Activated CD4-positive, alpha-beta T cell treated with anti-CD3 and anti-CD28 coated beads for 36 hours (primary cell): ENCODE measurements around the gene BBX. TPM values are rescaled to one million over a fixed set of nuclear protein-coding genes. Genes with fewer than 3 reads are reported as not detected.

ENCODE experiments used
- ATAC-seq: fragments of 200-7000 bp; cut with Tn5 transposase; one replicate; pipeline ENCODE4 v1.10.0; 2021; ENCODE audit warnings: mild to moderate bottlenecking, moderate library complexity
- CTCF ChIA-PET: fragments of 350-600 bp; sonication (Branson Sonifier 250); formaldehyde crosslinking; loops from one replicate; lab custom pipeline; 2021; ENCODE audit warnings: antibody characterized with exemption; lab: Charles Lee
- POLR2A ChIA-PET: fragments of 350-600 bp; sonication (Branson Sonifier 250); formaldehyde crosslinking; loops from one replicate; lab custom pipeline; 2021; ENCODE audit warnings: antibody characterized with exemption, inconsistent platforms; lab: Charles Lee
- DNase-seq: peaks from one replicate; pipeline ENCODE4 v3.0.0-alpha.2; 2020
- H3K27ac Mint-ChIP-seq: one replicate; pipeline ENCODE4 v1.8.0; 2021; ENCODE audit warnings: mixed read lengths
- H3K27me3 Mint-ChIP-seq: one replicate; pipeline ENCODE4 v1.8.0; 2021; ENCODE audit warnings: mixed read lengths
- H3K36me3 Mint-ChIP-seq: one replicate; pipeline ENCODE4 v1.8.0; 2021; ENCODE audit warnings: low read depth, mixed read lengths
- H3K4me1 Mint-ChIP-seq: one replicate; pipeline ENCODE4 v1.8.0; 2021; ENCODE audit warnings: mixed read lengths
- H3K4me3 Mint-ChIP-seq: one replicate; pipeline ENCODE4 v1.8.0; 2021; ENCODE audit warnings: mild to moderate bottlenecking, moderate library complexity, mixed read lengths
- H3K9me3 Mint-ChIP-seq: one replicate; pipeline ENCODE4 v1.8.0; 2021; ENCODE audit warnings: low read depth, mixed read lengths
- intact Hi-C, 2 experiments: fragments of 100-400 bp; cut with DNase I in 1 of 2; cut with micrococcal nuclease in 1 of 2; formaldehyde crosslinking; loops; one replicate each; pipeline versions ENCODE4 v1.14.2 to v1.15.1; 2022 to 2024; cut with DNase I, micrococcal nuclease
- total RNA-seq, 2 experiments: library from RNA; stranded (reverse); gene quantifications; one replicate each; pipeline ENCODE4 v1.2.3, GENCODE V29; 2021

The BBX gene
- total RNA-seq, 2 experiments from 2014 or later, result 38.9 to 63.4 TPM

DNA sequence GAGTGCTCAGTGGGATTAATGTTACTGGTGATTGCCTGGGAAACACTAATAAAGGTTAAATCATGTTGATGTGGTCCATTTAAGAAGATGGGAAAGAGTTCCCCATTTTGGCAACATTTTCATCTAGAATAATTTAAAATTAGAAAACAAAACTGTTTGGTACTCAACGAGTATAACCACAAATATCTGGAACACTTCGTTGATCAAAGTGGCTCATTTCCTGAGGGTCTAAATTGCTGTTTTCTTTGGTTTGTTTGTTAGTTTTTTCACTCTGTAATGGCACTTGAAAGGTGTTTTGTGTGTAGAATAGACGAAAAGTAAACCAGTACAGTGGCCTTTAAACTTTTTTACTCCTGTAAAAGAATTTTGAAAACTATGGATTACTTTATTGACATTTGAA lies 73.9 kb downstream of the BBX start:
- intact Hi-C loops, result loop anchor here (5.0 to 10.0 kb wide), 2 partner anchors 74 to 628 kb away; partner anchors contain the start of genes BBX (in 1 of the 2) and IFT57 (in 1 of the 2)
- peak overlapping the region; percentile 12 for H3K27ac Mint-ChIP-seq
- no peaks in the 10 kb centered on the region for H3K36me3 Mint-ChIP-seq
- H3K4me3 Mint-ChIP-seq, result no peak overlapping the region
- ChIA-PET POLR2A (no interaction called here), CTCF (no interaction called here)
- H3K27me3 Mint-ChIP-seq, result no peaks in the 10 kb centered on the region
- DNase-seq, result no peak
- H3K9me3 Mint-ChIP-seq, result no peaks in the 10 kb centered on the region
- no peak for ATAC-seq
- H3K4me1 Mint-ChIP-seq, result peaks cover 49% of the 10 kb centered on the region

DNA sequence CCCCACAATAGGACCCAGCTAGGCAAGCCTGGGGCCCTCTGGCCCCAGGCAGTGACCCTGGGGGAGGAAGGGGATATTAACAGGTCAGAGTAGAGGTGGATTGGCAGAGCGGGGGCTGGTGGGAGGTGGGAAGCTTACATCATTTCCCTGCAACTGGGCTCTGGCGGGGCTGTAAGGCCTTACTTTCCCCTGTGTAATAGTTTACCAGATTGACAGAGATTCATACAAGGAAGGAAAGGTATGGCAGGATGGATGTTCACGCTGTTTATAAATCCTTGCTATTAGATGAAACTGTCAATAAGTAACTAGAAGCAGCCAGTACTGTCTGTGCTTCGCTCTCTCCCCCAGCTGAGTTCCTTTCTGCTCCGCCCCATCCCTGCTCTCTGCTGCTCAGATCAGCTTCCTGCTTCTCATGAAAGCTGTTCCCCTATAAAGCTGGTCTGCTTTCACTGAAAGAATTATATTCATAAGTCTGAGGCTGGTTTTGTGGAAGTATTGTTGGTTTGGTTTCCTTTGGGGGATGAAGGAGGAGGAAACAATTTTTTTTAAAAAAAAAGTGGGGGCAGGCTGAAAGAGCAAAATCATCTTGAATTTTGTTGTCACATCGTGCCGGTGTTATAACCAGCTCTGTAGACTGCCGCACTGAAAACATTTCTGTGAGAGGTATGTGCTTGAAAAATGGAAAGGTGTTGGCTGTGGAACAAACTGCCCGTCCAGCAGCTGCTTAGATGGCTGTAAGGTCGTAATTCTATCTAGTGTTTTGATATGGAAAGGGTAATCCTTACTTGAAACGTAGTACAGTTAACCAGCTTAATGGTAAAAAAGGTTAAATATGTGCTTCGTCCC lies 76.4 kb downstream of the BBX start:
- Mint-ChIP-seq H3K36me3 (peaks cover 7% of the 10 kb centered on the region), H3K4me3 (peak overlapping the region; percentile 91), H3K27me3 (no peaks in the 10 kb centered on the region), H3K27ac (peak overlapping the region; percentile 99), H3K4me1 (peaks cover 55% of the 10 kb centered on the region), H3K9me3 (peaks cover 2% of the 10 kb centered on the region)
- ChIA-PET POLR2A (interaction anchor here (0.7 kb wide), 1 partner anchor 116 kb away, joined by 3 read pairs; no protein-coding TSS in a partner anchor), CTCF (interaction anchor here (0.5 to 2.1 kb wide), 9 partner anchors 17 to 1452 kb away, joined by 3 to 12 read pairs (median 3); no protein-coding TSS in a partner anchor)
- ATAC-seq (peak; percentile 88), DNase-seq (peak; percentile 68)
- intact Hi-C loops, result loop anchor here (1.0 to 10.0 kb wide), 3 partner anchors 76 to 626 kb away; partner anchors contain the start of genes BBX (in 1 of the 2) and IFT57 (in 1 of the 2)

DNA sequence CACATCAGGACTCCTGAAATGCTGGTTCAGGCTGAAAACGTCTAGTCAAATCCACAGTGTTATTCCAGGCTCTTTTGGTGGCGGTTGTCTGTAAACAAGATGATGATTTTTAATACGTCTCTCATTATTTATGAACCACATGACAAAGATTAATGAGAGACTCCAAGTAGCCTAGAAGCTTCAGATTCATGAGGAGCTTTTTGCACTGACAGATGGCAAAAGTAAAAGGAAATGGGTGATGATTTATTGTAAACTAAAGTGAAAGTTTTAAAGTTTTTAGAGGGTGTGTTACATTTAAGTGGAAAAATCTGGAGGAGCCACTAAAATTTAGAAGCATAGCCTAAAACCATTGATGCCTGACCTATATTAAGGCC lies 77.0 kb downstream of the BBX start:
- ChIA-PET CTCF (interaction anchor here (0.5 to 2.1 kb wide), 9 partner anchors 11 to 1451 kb away, joined by 3 to 12 read pairs (median 4); no protein-coding TSS in a partner anchor), POLR2A (interaction anchor here (0.7 kb wide), 1 partner anchor 117 kb away, joined by 3 read pairs; no protein-coding TSS in a partner anchor)
- Mint-ChIP-seq H3K36me3 (peaks cover 9% of the 10 kb centered on the region), H3K4me3 (peak overlapping the region; percentile 91), H3K9me3 (peaks cover 2% of the 10 kb centered on the region), H3K27ac (peak overlapping the region; percentile 99), H3K27me3 (no peaks in the 10 kb centered on the region), H3K4me1 (peaks cover 60% of the 10 kb centered on the region)
- intact Hi-C loops, result loop anchor here (1.0 to 10.0 kb wide), 3 partner anchors 76 to 625 kb away; partner anchors contain the start of genes BBX (in 1 of the 2) and IFT57 (in 1 of the 2)
- DNase-seq (no peak), ATAC-seq (no peak)

DNA sequence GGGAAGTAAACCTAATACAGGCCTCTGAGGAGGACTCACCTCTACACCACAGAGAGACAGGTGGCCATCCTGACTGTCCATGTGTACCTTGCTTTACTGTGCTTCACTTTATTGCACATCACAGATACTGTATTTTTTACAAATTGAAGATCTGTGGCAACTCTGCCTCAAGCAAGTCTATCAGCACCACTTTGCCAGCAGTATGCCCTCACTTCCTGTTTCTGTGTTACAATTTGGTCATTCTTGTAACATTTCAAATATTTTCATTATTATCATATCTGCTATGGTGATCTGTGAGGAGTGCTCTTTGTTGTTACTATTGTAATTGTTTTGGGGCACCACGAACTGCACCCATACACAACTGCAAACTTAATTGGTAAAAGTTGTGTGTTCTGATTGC lies 78.0 kb downstream of the BBX start:
- peaks cover 55% of the 10 kb centered on the region for H3K4me1 Mint-ChIP-seq
- peaks cover 9% of the 10 kb centered on the region for H3K36me3 Mint-ChIP-seq
- H3K27me3 Mint-ChIP-seq, result no peaks in the 10 kb centered on the region
- intact Hi-C loops, result no loop called here
- ATAC-seq, result no peak
- DNase-seq, result no peak
- POLR2A ChIA-PET, result no interaction called here
- H3K27ac Mint-ChIP-seq, result peak overlapping the region; percentile 48
- H3K9me3 Mint-ChIP-seq, result peaks cover 2% of the 10 kb centered on the region
- peak overlapping the region; percentile 16 for H3K4me3 Mint-ChIP-seq
- CTCF ChIA-PET, result interaction anchor here (0.7 to 2.4 kb wide), 6 partner anchors 9 to 795 kb away, joined by 3 to 12 read pairs (median 5); no protein-coding TSS in a partner anchor

DNA sequence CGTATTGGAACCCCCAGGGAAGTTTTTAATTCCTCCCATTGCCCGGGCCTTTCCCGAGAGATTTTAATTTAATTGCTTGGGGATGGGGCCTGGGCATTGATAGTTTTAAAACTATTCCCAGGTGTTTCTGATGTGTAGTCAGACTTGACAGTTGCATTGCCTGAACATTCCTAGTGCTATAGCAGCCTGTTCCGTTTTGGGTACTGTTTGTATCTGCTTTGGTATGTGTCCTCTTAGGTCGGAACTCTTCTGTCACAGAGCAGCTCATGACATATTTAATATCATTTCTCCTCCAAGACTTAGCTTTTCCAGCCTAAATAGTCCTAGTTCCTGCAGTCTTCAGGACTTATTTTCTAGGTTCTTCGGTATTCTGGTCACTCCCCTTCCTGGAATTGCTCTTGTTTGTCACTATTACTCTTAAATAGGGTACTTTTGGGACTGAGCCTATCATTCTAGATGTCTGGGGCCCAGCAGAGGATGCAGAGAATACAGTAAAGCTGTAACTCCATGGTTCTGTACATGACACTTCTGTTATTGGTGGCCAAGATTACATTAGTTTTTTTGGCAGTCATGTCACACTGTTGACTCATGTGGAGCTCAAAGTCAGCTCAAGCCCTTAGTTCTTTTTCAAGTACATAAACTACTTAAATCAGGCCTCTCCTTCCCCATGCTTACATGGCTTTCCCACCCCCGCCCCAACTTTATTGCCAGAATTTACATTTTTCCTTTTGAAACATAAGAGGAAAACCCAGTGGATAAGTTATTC lies 81.5 kb downstream of the BBX start:
- ChIA-PET POLR2A (no interaction called here), CTCF (interaction anchor here (0.9 to 1.1 kb wide), 2 partner anchors 11 to 19 kb away, joined by 4 read pairs; no protein-coding TSS in a partner anchor)
- no peak for DNase-seq
- H3K4me1 Mint-ChIP-seq, result peaks cover 35% of the 10 kb centered on the region
- peaks cover 18% of the 10 kb centered on the region for H3K9me3 Mint-ChIP-seq
- H3K27ac Mint-ChIP-seq, result no peak overlapping the region
- no peak overlapping the region for H3K4me3 Mint-ChIP-seq
- intact Hi-C loops, result no loop called here
- ATAC-seq, result peak; percentile 80
- H3K36me3 Mint-ChIP-seq, result peaks cover 31% of the 10 kb centered on the region
- no peaks in the 10 kb centered on the region for H3K27me3 Mint-ChIP-seq

DNA sequence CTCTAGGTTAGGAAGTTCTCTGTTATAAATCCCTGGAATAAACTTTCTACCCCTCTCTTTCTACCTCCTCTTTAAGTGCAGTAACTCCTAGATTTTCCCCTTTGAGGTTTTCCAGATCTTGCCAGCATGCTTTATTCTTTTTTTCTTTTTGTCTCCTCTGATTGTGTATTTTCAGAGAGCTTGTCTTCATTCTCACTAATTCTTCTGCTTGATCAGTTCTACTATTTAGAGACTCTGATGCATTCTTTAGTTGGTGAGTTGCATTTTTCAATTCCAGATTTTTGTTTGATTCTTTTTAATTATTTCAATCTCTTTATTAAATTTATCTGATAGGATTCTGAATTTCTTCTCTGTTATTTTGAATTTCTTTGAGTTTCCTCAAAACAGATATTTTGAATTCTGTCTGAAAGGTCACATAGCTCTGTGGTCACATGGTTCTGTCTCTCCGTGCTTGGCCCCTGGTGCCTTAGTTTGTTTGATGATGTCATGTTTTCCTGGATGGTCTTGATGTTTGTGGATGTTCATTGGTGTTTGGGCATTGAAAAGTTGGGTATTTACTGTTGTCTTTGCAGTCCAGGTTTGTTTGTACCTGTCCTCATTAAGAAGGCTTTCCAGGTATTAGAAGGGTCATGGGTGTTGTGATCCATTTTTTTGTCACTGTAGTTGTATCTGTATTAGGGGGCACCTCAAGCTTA lies 89.2 kb downstream of the BBX start:
- H3K4me3 Mint-ChIP-seq, result no peak overlapping the region
- ATAC-seq (no peak), DNase-seq (no peak)
- H3K36me3 Mint-ChIP-seq, result peaks cover 44% of the 10 kb centered on the region
- peaks cover 35% of the 10 kb centered on the region for H3K9me3 Mint-ChIP-seq
- H3K27ac Mint-ChIP-seq, result no peak overlapping the region
- H3K27me3 Mint-ChIP-seq, result no peaks in the 10 kb centered on the region
- peaks cover 11% of the 10 kb centered on the region for H3K4me1 Mint-ChIP-seq
- CTCF ChIA-PET, result interaction anchor here (1.6 kb wide), 1 partner anchor 18 kb away, joined by 4 read pairs; no protein-coding TSS in a partner anchor
- intact Hi-C loops, result no loop called here
- POLR2A ChIA-PET, result no interaction called here

DNA sequence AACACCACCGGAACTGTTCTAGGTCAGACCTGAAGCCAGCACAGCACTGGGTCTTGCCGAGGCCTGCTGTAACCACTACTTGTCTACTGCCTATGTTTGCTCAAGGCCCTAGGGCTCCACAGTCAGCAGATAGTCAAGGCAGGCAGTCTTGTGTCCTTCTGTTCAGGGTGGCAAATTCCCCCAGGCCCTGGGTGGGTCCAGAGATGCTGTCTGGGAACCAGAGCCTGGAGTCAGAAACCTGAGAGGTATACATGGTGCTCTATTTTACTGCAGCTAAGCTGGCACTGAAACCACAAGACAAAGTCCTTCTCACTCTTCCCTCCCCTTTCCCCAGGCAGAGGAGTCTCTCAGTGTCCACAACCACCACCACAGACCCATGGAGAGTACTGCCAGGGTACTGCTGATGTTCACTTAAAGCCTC lies 89.9 kb downstream of the BBX start:
- no peak for ATAC-seq
- Mint-ChIP-seq H3K4me3 (no peak overlapping the region), H3K36me3 (peaks cover 38% of the 10 kb centered on the region), H3K9me3 (peaks cover 31% of the 10 kb centered on the region), H3K4me1 (peaks cover 11% of the 10 kb centered on the region), H3K27ac (no peak overlapping the region), H3K27me3 (no peaks in the 10 kb centered on the region)
- POLR2A ChIA-PET, result no interaction called here
- intact Hi-C loops, result no loop called here
- DNase-seq, result no peak
- CTCF ChIA-PET, result interaction anchor here (1.6 kb wide), 1 partner anchor 17 kb away, joined by 4 read pairs; no protein-coding TSS in a partner anchor

DNA sequence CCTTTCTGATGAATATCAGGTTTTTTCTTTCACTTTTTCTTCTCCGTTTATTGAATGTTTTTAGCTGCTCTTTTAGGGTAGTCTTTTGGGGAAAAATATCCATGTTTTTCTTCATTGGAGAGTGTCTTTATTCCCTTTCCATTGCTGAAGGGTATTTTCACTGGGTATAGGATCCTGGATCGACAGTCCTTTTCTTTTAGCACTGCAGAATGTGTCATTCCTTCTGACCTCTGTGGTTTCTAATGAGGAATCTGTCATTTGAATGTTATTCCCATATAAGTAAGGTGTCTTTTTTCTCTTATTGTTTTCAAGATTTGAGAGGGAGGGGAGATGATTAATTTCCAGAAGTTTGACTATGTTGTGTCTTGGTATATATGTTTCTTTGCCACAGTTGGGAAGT lies 96.8 kb downstream of the BBX start:
- no peak for DNase-seq
- Mint-ChIP-seq H3K36me3 (no peaks in the 10 kb centered on the region), H3K9me3 (no peaks in the 10 kb centered on the region), H3K4me1 (peaks cover 59% of the 10 kb centered on the region), H3K4me3 (no peak overlapping the region), H3K27me3 (no peaks in the 10 kb centered on the region), H3K27ac (peak overlapping the region; percentile 5)
- intact Hi-C loops, result loop anchor here in 1 of 2 experiments (5.0 kb wide), 1 partner anchor 37 kb away; no protein-coding TSS in a partner anchor
- POLR2A ChIA-PET, result no interaction called here
- ATAC-seq, result no peak
- CTCF ChIA-PET, result interaction anchor here (0.6 to 1.1 kb wide), 2 partner anchors 10 to 315 kb away, joined by 3 to 4 read pairs; no protein-coding TSS in a partner anchor

DNA sequence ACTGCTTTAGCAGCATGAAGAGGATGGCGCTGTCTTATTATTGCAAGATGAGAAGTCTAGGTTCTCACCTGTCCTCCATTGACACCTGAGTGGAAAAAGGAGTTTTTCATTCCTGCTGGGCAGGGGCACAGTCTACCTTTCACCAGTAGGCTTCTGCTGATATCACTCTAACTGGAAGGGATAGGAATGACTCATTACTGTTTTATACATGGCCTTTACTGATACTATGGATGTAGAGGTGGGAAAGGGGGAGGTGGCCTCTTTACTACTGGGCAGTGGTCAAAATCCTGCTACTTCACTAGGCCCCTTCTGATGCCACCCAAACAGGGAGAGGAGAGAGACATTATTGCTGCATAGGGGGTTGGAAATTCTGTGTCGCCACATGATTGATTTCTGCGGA lies 97.8 kb downstream of the BBX start:
- ATAC-seq, result peak; percentile 47
- H3K4me3 Mint-ChIP-seq, result no peak overlapping the region
- H3K27ac Mint-ChIP-seq, result no peak overlapping the region
- DNase-seq, result no peak
- H3K27me3 Mint-ChIP-seq, result no peaks in the 10 kb centered on the region
- POLR2A ChIA-PET, result no interaction called here
- H3K9me3 Mint-ChIP-seq, result no peaks in the 10 kb centered on the region
- CTCF ChIA-PET, result no interaction called here
- H3K36me3 Mint-ChIP-seq, result no peaks in the 10 kb centered on the region
- intact Hi-C loops, result loop anchor here in 1 of 2 experiments (10.0 kb wide), 1 partner anchor 56 kb away; no protein-coding TSS in a partner anchor
- H3K4me1 Mint-ChIP-seq, result peaks cover 53% of the 10 kb centered on the region

DNA sequence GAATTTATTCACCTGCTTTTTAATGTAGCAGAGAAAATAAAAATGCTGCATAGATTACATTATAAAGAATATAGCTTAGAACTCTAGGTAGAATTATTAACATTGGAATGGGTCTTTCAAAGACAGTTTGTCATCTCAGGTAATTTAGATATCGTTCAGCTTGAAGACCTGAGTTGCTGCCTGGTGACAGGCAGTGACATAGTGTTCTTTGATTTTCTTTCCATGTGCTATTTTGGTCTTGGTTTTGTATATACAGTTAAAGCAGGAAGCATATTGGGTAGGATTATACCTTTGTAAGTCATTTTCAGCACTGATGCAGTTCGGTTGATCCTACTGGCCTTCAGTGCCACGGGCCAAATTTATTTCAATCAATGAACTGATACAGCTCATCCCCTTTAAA lies 98.7 kb downstream of the BBX start:
- peak overlapping the region; percentile 9 for H3K27ac Mint-ChIP-seq
- H3K27me3 Mint-ChIP-seq, result no peaks in the 10 kb centered on the region
- intact Hi-C loops, result loop anchor here in 1 of 2 experiments (10.0 kb wide), 1 partner anchor 57 kb away; no protein-coding TSS in a partner anchor
- H3K4me1 Mint-ChIP-seq, result peaks cover 50% of the 10 kb centered on the region
- H3K9me3 Mint-ChIP-seq, result no peaks in the 10 kb centered on the region
- DNase-seq (no peak), ATAC-seq (no peak)
- H3K4me3 Mint-ChIP-seq, result no peak overlapping the region
- ChIA-PET CTCF (interaction anchor here (0.7 to 0.9 kb wide), 3 partner anchors 15 to 39 kb away, joined by 3 read pairs; no protein-coding TSS in a partner anchor), POLR2A (no interaction called here)
- no peaks in the 10 kb centered on the region for H3K36me3 Mint-ChIP-seq
